Activated CD4-positive, alpha-beta T cell treated with anti-CD3 and anti-CD28 coated beads, Interleukin-2, amount 50 U/mL, for 24 hours (primary cell): ENCODE measurements around the gene RRP36.
"Not testable (repeated sequence)": the region's sequence is repeated elsewhere in the genome, so short reads cannot be mapped to it uniquely, and the experiment has no call there.

Experiments
- DNase-seq, 2 donors: peaks; one replicate each; pipeline ENCODE4 v3.0.0-alpha.2; 2020; ENCODE audit warnings: low read depth in 1 of 2, low spot score in 1 of 2

The RRP36 gene, protein sequence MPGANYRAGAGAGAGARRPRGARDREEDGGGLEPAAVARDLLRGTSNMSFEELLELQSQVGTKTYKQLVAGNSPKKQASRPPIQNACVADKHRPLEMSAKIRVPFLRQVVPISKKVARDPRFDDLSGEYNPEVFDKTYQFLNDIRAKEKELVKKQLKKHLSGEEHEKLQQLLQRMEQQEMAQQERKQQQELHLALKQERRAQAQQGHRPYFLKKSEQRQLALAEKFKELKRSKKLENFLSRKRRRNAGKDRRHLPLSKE

DNA sequence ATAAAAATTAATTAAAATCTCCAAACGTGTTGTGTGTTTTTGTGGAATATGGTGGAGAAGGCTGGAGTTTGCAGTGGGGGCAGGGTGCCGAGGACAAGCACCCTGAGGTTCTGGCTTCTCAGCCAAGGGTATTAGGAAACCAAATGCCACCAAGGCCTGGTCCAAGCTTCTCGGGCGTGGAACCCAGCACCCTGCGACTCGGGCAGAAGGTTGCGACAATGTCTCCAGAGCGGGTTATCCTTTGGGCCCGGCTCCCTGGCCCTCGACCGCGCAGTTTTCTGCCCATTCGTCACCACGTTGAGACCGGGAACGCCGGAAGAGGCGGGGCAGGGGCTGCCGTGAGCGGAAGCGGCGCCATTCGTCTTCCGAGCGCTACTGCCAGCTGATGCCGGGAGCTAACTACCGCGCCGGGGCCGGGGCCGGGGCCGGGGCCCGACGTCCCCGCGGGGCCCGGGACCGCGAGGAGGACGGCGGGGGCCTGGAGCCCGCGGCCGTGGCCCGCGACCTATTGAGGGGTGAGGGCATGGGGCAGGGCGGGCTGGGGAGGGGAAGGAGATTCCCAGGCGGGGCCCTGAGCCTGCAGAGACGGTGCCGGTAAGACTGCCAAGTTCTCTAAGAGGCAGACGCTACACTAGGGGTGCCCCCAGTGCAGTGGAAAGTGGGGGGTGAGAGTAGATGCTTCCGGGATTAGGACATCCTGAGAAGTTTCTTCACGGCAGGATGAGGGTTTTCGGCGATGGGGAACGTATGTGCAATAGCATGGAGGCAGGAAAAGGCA is at the start of gene RRP36:
Gene RRP36 (plus strand): TSS at position 354 of the 778 bp plus-strand sequence. CDS start 32 bp downstream, at position 386.
- peak; percentile 47 to 65 for DNase-seq

DNA sequence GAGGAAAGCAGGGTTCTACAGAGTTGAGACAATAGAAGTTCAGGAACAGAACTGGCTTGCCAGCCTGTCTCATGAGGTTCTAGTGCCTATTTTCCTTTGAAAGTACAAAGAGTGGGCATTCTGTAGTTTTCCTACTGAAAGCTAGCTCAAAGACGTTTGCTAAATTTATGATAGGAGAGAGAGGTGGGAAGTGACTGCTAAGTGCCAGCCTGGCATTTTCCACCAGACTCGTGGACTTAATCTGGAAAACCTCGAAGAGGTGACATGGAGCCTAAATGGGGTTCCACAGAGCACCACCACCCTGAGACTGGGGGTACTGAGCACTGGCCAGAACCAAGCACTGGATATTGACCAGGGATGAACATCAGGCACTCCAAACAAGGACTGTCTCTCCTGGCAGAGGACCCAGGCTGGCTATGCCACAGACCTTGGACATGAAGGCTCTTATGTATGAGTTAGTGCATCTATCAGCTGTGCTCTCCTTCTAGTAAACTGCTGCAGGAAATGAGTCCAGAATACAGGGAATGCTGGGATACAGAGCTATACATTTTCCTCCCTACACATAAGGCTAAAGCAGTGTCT is 49.6 kb upstream of the RRP36 start:
- no peak for DNase-seq

DNA sequence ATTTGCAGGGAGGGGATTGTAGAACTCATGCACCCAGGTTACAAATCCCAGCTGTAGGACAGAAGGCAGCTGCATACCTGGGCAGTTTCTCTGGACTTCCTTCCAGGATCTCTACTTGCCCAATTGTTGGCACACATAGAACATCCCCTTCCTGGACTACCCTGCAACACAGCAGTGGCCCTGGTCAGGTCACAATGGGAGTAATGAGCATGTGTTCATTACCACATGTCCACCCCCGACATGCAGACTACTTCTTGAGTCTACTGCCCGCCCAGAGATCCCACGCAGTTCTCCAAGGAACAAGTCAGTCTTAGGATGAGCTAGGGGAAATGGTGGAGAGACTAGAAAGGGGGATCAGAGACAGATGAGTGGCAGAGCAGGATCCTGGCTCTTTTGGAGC is 47.5 kb upstream of the RRP36 start:
- no peak for DNase-seq

DNA sequence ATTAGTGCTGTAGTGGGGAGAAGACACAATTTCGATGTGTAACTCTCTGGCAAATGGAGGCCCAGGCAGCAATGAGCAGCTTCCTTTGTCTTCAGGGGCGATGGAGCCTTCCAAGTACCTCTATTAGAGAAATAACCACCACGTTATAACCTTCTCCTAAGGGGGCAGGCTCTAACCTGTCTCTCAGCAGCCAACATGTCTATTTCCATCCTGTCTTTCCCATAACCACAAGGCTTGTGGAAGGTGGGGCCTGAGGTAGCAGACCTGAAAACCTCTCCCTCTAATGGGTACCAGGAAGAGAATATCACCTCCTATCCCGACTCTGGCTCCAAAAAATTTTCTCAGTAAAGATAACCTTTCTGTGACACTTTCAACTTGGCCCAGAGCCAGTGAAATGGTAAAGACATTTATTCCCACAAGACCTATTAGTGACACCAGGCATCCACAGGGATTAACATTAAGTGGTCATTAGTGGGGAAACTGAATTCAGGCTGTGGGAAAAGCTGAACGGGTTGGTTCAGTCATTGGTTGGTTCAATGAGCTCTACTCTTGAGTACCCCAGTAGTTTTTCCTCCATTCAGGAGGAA is 46.4 kb upstream of the RRP36 start:
- no peak for DNase-seq

DNA sequence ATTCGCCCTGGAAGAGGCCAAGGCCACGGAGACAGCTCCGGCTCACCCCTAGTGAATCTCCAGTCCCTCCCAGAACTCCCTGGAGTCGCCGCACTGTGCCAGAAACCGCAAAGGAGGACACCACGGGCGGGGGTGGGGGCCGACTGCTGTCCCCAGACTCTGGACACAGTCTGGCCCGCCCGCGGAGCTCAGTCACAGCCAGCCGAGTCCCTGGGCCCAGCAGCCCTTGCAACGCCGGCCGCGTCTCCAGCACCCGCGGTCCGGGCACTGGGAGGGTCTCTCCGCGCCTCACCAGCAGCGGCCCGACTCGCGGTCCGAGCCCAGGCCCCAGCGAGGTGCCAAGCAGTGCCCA is 43.0 kb upstream of the RRP36 start:
- no peak for DNase-seq

DNA sequence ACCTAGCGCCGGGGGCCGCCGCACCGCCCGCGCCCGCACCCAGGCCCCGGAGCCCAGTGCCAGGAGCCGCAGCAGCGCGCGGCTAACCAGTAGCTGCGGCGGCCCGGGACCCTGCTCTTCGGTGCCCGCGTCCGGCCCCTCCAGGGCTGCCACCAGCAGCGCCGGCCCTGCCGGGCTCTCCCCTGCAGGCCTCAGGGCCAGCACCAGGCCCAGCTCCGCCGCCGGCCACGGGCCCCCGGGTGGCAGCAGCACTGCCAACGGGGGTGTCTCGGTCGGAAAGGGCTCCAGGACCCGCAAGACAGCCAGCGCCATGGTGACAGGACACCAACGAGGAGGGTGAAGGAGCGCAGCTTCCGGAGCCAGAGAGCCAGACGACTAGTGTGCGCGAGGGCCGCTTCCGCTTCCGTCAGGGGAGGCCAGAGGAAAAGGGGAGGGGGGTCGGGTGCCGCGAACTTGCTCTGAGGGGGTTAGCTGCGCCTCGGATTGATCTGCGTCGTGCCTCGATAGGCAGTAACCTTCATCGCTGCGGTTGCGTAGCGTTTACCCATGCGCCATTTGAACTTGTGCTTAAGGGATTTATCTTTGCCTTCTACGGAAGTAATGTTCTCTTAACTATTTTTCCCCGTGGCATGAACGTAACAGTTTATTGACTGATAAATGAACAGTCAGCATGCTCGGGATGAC is 42.4 kb upstream of the RRP36 start, which contains the start of gene PEX6:
Gene PEX6 (minus strand): TSS at position 343 of the 684 bp plus-strand sequence. CDS start 31 bp downstream, at position 312.
- peak; percentile 76 to 92 for DNase-seq

DNA sequence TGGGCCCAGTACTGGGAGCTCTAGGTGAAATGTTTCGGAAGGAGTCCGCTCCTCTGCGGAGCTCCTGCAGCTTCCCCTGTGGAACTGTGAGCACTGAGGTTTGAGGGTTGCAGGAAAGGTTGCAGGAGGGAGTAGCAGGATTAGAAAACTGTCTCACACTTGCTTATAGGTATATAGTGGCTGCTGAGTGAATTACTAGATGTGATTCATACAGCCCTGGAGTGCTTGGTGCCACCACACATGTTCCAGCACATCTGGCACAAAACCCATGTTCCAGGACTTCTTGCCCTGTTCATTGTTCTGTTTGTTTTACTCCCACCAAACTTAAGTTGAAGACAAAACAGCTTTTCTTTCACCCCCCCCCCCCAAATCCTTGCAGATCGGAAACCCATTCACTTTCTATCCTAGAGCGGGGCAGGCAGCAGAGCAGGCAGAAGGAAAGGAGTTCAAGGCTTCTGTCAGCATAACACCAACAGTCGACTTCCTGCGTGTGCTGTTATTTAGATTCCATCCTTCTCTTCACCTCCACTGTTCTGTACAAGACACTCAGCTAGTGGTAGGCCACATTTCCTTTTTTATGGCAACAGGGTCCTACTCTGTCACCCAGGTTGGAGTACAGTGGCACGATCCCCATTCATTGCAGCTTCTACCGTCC is 41.8 kb upstream of the RRP36 start:
- DNase-seq, result no peak

DNA sequence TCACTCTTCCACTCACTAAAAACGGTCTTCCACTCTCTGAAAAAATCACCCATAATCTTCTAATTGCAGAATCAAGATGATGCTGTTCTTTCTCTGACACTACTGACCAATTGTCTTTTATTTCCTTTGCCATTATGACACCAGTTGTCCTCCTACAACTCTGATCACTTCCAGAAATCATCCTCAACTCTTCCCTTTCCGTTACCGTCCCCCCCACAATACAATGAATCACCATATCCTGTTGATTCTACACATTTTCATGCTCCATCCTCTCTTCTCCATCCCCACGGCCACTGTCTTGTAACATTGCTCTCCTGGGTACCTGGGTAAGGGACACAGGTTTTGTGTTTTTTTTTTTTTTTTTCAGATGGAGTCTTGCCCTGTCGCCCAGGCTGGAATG is 39.6 kb upstream of the RRP36 start:
- DNase-seq, result no peak

DNA sequence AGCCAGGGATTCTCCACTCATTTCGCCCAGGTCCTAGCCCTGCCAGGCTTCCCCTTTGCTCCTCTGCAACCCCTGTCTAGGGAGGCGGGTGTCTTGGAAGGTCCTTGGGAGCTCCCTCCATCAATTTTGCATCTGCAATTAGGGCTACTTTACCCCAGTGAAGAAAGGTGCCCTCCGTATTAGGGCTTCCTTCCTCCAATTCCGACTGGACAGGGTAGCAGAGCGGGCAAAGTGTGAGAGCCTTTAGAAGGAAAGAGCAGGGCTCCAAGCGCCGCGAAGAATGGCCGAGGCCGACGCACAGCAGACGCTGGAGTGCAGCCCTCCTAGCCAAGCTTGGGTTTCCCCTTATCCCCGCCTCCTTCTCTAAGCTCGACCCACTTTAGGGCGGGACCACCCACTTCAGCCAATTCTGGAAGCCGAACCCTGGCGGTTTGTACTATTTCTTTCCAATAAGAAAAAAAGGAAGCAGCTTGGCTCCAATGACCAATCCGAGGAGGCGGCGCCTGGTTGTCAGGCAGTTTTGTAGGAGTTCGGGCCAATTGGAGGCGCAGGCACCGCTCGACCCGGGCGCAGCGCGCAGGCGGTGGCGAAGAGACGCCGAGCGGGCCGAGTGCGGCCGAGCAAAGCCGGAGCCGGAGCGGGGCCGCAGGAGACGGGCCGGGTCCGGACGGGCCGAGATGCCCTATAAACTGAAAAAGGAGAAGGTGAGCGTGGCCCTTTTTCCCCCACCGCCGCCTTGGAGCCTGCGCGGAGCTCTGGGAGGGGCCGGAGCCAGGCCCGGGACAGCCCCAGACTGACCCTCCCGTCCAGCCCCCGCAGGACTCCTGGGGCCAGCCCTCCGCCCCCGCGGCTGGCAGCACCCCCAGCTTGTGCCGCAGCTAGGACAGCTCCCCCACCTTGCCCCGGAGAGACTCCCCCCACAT is 37.2 kb upstream of the RRP36 start, which contains the start of gene PPP2R5D:
Gene PPP2R5D (plus strand): TSS at position 570 of the 923 bp plus-strand sequence. CDS start 108 bp downstream, at position 678.
- peak; percentile 86 to 96 for DNase-seq

DNA sequence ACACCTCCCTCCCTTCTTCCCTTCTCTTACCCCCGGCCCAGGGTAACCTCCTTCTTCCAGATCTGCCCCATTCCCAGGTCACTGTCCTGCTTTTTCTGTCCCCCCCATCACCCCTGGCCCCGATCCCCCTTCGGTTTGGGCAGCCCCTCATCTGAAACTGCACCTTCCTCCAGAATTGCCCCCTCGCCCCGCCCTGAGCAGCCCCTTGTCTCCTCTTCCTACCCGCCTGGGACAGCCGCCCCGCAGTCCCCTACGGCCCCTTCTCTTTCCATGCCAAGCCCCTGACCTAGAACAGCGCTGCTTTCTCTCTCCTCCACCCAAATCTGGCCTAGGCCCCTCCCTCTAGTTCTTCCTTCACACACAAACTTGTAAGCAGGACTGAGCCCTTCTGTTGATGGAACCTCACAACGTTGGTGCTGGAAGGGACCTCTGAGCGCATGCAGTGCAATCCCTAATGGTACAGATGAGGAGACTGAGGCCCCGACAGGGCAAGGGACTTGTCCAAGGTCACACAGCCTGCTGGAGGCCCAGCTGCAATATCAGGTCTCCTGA is 36.4 kb upstream of the RRP36 start:
- DNase-seq, result no peak

DNA sequence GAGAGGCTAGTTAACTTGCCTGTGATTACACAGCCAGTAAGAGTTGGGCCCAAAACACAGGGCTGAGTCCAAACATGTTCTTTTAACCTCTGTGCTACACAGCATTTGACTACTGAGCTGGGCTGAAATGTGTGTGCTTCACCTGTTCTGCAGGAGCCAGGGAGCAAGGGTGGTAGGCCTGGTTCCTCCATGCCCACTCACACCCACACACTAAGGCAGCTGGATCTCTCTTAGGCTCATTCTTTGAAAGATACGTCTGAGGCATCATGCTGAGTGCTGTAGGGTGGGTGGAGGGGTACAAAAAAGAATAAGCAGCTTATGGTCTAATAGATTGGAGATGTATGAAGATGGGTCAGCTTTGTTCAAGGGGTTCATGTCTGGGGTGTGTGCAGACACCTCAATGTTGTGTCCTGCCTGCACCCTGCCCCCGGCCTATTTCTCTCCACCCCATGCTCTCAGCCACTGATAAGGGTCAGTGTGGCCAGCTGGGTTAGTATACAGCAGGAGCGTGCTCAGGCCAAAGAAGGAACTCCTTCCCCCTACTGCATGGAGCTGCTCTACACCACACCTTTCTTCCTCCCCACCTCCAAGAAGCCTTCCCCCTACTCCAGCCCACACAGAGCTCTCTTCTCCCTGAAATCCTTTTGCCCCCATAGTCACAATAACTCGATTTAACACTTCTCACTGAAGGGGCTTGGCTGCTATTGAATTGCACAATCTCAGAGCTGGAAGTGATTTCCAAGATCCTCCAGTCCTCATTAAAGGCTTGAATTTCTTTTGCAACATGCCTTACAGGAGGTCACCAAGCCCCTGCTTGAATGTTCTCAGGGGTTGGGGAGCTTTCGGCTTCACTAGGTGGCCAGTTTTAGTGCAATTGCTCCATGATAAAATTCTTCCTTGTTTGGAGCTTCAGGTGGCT is 33.6 kb upstream of the RRP36 start:
- DNase-seq, result no peak

DNA sequence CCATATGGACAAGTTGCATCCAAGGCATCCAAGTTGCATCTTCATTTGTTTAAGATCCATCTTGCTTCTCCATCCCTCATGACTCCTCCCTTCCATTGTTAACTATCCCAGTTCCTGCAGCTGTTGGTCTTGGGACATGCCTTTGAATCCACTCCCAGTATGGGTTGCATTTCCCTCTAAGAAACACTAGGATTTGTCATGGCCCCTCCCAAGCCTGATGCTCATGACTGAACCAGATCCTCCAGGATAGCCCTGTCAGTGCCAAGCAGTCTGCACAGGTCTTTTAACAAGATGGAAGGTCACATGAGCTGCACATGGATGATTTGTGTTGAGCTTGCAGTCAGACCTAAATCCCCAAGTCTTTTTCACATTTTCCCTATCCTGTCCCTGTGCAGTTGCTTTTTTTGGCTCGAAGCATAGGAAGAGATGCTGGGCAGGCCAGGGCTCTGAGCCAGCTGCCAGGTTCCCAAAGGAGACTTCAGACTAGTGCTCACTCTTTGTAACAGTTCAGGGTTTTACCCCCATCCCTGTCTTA is 32.9 kb upstream of the RRP36 start:
- DNase-seq, result no peak

DNA sequence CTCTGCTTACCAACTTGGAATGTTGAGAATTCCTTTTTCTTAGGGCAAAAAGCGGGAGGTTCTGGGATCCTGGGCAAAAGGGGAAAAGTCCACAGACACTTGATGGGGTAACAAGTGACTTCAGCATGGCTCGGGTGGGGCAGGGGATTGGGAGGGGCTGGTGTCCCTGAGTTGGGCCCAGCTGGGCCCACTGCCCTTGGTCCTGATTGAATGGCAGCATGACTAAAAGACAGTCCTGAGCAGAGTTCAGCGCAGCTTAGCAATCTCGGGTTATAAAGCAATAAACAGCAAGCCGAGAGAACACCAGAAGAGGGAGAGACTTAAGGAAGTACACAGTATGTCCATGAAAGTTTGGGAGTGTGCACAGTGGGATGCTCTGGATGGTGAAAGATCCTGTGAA is 31.5 kb upstream of the RRP36 start:
- DNase-seq, result no peak

DNA sequence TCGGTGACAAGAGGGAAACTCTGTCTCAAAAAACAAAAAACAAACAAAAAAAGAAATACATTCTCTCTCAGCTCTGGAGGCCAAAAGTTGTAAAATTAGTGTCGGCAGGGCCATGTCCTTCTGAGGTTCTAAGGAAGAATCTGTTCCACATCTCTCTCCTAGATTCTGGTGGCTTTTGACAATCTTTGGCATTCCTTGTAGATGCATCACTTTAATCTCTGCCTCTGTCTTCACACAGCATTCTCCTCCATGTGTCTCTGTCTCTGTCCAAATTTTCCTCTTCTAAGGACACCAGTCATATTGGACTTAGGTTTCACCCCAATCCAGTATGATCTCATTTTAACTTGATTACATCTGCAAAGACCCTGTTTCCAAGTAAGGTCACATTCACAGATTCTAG is 28.0 kb upstream of the RRP36 start:
- no peak for DNase-seq

DNA sequence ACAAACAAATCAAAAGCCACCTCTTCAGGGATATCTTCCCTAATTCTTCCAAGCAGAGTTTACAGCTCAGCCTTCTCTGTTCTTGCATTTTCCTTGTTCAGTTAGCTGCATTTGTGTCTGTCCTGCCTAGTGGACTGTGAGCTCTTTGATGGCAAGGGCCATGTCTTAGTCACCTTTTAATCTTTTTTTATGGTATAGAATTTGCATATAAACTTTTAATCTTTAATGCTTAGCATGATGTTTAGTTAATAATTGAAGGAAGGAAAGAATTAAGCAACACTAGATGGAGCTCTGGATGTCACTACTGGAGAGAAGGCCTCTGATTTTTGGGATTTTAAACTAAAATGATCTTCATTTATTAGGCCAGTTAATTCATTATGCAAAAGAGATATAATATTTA is 24.9 kb upstream of the RRP36 start:
- no peak for DNase-seq

DNA sequence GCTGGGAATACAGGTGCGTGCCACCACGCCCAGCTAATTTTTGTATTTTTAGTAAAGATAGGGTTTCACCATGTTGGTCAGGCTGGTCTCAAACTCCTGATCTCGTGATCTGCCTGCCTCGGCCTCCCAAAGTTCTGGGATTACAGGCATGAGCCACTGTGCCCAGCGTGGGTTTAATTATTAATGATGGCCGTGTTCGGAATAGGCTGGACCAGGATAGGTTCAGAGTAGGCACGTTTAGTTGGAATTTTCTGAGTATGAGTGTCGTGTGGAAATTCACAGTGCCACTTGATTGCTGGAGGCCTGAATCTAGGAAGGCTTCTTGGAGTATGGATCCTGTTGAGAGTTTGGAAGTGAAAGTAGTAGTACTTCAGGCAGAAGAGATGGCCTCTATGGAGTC is 23.2 kb upstream of the RRP36 start:
- not testable (repeated sequence) for DNase-seq

DNA sequence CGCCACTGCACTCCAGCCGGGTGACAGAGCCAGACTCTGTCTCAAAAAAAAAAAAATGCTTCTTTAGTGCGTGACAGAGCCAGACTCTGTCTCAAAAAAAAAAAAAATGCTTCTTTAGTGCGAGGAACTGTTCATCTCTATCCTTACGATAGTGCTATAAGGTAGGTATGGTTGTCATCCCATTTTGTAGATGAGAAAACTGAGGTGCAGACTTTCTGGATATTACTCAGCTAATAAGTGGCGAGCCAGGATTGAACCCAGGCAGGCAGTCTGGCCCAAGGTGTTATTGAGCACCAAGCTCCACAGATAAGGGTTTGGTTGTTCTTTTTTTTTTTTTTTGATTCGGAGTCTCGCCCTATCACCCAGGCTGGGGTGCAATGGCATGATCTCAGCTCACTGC is 19.6 kb upstream of the RRP36 start:
- no peak for DNase-seq

DNA sequence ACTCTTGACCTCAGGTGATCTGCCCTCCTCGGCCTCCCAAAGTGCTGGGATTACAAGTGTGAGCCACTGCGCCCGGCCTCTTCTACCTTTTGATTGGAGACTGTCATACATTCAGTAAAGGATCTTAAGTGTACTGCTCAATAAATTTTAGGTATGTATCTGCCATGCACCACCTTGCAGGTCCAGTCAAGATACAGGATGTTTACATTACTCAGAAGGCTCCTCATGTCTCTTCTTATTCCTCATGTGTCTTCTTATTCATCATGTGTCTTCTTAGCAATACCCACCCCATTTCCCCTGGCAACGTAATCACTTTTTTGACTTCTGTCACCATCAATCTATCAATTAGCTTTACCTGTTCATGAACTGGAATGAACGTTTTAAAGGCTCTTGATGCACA is 15.6 kb upstream of the RRP36 start:
- no peak for DNase-seq
